HG02642 (cell line): Measurements from ENCODE around the gene HBG1.
A peak's percentile ranks its signal among the peaks of the same experiment; 100 is the strongest.
"Not testable (repeated sequence)": the region's sequence is repeated elsewhere in the genome, so short reads cannot be mapped to it uniquely, and the experiment has no call there.

ENCODE experiments used
- ATAC-seq: cut with Tn5 transposase; IDR thresholded peaks from one replicate; pipeline ENCODE4 v1.9.1; 2021; ENCODE audit warnings: mild to moderate bottlenecking; ENCODE audit not compliant: unreplicated experiment, poor library complexity

HBG1 gene

GRCh38 chr11:5249807-5250396 lies at the start of gene HBG1:
HBG1 (minus strand) TSS chr11:5249857; CDS start chr11:5249804, 53 bp downstream.
- not testable (repeated sequence) for ATAC-seq

DNA sequence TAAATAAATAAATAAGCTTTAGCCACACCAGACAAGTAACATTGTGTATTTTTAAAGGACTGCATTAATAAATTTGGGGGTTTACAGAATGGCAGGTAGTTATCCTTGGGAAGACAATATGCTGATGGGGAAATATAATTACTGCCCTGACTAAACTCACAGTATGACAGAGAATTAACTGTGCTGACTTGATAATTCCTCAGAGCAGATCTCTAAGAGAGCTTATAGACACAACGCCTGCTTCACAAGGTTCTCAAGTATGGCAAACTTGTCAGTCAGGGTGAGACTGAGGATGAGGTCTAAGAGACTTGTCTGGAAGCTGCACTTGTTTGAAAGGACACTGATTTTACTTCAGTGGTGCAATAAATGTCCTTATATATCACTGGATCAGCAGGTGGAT lies 48.8 kb upstream of the HBG1 start:
- no peak for ATAC-seq

- ATAC-seq, result no peak
Observed at GRCh38 chr11:5297721-5298323, 48.2 kb upstream of the HBG1 start.

- ATAC-seq, result not testable (repeated sequence)
Observed at GRCh38 chr11:5294342-5294995, 44.8 kb upstream of the HBG1 start.

GRCh38 chr11:5293028-5293427 lies 43.4 kb upstream of the HBG1 start:
- no peak for ATAC-seq

DNA sequence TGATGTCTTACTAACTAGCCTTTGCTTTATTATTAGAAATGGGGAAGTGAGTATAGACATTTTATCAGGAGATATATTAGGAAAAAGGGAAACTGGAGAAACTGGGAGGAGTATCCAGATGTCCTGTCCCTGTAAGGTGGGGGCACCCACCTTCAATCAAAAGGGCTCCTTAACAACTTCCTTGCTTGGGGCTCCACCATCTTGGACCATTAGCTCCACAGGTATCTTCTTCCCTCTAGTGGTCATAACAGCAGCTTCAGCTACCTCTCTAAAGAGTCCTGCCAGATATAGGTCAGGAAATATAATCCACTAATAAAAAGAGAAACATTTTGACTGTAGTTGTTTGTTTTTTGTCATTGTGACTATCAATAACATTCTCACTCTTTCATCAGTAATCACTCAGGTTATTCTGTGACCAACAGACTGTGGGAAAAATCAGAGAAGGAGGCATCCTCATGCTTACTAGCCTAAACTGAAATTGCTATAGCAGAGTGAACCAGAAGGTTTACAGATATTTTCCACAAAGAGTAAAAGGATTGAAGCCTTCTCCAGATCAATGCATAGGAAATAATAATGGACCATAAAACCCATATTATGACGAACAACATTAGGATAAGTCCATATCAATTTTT lies 41.7 kb upstream of the HBG1 start:
- peak; percentile 91 for ATAC-seq

DNA sequence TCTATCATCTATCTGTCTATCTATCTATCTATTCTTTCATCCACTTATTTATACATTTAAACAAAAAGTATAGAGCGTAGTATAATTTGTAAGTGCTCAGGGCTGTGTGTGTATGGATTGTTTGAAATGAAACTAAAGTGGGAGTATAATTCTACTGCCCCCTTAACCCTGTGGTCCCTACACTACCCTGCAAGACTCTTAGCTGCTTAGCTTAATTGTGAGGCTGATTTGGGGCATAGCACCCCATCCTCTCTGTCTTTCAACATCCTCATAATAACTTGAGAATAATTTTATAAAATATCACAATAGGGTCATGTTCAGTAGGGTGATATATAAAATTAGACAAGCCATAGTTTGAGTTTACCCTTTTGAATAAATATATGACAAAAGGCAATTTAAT lies 40.4 kb upstream of the HBG1 start:
- ATAC-seq, result no peak

GRCh38 chr11:5289696-5290095 lies 40.0 kb upstream of the HBG1 start:
- no peak for ATAC-seq

DNA sequence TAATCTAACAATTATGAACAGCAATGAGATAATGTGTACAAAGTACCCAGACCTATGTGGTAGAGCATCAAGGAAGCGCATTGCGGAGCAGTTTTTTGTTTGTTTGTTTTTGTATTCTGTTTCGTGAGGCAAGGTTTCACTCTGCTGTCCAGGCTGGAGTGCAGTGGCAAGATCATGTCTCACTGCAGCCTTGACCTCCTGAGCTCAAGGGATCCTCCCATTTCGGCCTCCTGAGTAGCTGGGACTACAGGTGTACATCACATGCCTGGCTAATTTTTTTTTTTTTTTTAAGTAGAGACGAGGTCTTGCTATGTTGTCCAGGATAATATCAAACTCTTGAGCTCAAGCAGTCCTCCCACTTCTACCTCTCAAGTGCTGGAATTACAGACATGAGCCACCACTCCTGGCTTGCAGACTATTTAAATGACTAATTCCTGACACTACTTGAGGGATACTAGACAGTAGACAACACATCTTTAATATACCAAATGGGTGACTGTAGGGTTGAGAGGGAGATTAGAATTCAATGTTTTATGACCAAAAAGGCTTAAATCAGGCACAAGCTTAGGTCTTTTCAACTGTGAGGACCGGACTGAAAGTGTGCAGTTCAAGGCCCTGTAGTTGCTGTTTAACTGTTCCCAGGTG lies 39.4 kb upstream of the HBG1 start:
- no peak for ATAC-seq

DNA sequence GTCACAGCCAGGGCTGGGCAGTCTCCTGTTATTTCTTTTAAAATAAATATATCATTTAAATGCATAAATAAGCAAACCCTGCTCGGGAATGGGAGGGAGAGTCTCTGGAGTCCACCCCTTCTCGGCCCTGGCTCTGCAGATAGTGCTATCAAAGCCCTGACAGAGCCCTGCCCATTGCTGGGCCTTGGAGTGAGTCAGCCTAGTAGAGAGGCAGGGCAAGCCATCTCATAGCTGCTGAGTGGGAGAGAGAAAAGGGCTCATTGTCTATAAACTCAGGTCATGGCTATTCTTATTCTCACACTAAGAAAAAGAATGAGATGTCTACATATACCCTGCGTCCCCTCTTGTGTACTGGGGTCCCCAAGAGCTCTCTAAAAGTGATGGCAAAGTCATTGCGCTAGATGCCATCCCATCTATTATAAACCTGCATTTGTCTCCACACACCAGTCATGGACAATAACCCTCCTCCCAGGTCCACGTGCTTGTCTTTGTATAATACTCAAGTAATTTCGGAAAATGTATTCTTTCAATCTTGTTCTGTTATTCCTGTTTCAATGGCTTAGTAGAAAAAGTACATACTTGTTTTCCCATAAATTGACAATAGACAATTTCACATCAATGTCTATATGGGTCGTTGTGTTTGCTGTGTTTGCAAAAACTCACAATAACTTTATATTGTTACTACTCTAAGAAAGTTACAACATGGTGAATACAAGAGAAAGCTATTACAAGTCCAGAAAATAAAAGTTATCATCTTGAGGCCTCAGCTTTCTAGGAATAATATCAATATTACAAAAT lies 38.6 kb upstream of the HBG1 start:
- ATAC-seq, result no peak

DNA sequence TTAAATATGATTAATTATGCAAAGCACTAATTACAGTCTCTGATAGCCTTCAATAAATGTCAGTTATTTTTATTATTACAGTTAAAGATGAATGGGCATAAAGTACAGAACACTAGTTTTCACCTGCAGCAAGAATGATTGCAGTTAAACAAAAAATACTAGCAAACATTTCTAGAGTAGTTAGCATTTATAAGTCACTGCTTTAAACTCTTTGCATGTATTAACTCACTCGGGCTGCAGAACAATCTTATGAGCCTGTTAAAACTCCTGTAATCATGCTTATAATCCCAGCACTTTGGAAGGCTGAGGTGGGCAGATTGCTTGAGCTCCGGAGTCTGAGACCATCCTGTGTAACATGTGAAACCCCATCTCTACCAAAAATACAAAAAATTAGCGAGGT lies 37.2 kb upstream of the HBG1 start:
- no peak for ATAC-seq

DNA sequence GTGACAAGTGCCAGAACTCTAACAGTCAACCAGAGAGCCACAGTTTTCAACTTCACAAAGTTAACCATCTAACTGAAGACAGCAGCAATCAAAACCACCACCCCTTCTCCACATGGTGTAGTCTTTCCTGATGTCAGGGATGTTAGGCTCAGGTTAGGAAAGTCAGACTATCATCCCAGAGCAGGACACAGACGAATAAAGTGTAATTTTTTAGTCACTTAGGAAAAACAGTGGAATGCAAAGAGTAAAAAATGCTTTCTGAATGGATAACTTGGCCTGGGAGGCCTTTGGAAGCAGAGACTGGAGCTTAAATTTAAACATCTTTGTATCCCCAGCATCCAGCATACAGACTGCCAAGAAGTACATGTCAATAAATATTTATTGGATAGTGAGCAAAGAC lies 36.7 kb upstream of the HBG1 start:
- ATAC-seq, result no peak

DNA sequence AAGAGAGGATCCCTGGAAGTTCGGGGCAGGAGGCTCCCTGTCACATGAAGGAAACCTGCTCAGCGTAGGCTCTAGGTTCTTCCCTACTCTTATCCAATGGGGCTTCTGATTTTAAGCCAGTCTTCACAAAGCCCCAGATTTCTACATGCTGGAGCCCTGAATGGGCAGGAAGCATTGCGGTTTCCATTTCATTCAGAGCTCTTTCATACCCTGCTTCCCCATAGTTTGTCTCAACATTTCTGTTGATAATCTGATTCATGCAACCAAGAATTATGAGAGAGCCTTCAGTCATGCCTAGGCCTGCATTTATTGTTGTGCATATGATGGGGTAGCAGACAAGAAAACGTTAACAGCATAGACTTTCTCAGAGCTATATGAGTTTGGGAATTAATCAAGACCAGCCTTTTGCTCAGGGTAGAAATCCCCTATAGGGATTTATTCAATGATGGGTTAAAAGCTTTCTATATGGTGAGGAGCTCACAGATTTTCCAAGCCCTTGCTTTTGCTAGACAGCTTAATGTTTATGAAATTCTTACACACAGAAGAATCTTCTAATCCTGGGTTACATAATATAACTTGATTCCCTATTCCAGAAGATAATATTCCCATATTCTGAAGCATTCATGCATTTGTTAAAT lies 36.2 kb upstream of the HBG1 start:
- no peak for ATAC-seq

- no peak for ATAC-seq
Observed at GRCh38 chr11:5284637-5285036, 35.0 kb upstream of the HBG1 start.

- ATAC-seq, result no peak
Observed at GRCh38 chr11:5283882-5284281, 34.2 kb upstream of the HBG1 start.

DNA sequence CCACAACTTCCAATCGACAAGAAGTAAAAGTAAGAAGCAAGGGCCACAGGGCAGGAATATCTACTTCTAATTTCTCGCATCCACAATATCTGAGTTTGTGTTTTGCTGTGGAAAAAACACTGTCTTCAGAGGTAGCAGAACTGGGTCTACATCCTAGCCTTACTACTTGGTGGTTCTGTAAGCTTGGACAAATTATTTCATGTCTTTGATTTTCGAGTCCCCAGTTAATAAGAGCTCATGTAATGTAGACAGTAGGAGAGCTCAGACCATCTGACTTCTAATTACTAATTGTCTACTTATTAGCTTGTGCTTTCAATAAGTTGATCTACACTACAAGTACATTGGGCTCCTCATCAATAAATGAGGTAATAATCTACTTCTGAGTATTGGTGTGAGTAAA lies 33.4 kb upstream of the HBG1 start:
- ATAC-seq, result no peak

DNA sequence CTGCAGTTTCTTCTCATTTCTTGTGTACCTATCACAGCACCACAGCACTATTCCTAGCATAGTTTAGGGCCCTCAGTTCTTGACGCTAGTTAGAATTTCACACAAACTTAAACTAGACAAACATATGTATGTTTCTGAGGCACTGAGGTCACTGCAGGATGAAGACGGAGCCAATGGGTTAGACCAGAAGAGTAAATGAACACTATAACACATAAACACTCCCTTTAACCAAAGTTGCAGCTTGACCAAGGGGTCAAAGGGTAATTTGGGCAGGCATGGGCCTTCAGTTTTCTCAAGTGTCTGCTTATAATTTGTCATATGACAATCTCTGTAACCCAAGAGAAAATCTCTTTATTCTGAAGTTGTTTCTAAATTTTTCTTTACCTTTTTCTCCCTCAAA lies 33.0 kb upstream of the HBG1 start:
- ATAC-seq, result no peak

- ATAC-seq, result no peak
Observed at GRCh38 chr11:5281596-5281995, 31.9 kb upstream of the HBG1 start.

DNA sequence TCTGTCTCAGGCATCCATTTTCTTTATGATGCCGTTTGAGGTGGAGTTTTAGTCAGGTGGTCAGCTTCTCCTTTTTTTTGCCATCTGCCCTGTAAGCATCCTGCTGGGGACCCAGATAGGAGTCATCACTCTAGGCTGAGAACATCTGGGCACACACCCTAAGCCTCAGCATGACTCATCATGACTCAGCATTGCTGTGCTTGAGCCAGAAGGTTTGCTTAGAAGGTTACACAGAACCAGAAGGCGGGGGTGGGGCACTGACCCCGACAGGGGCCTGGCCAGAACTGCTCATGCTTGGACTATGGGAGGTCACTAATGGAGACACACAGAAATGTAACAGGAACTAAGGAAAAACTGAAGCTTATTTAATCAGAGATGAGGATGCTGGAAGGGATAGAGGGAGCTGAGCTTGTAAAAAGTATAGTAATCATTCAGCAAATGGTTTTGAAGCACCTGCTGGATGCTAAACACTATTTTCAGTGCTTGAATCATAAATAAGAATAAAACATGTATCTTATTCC lies 31.0 kb upstream of the HBG1 start:
- ATAC-seq, result peak; percentile 96
